GM04504 (cell line): ENCODE results near the gene TTLL7.

Source experiments
- DNase-seq: peaks from one replicate; pipeline ENCODE4 v3.0.0-alpha.2; 2012; ENCODE audit warnings: low read depth

The TTLL7 gene

GRCh38 chr1:83864991-83865390, 133.9 kb downstream of the TTLL7 start:
- DNase-seq = no peak

- DNase-seq = no peak
These were observed 138.3 kb downstream of the TTLL7 start for GRCh38 chr1:83860490-83861221.

GRCh38 chr1:83857716-83858115, 141.2 kb downstream of the TTLL7 start:
- no peak for DNase-seq

GRCh38 chr1:83857103-83857502, 141.8 kb downstream of the TTLL7 start:
- peak; percentile 11 for DNase-seq

GRCh38 chr1:83856381-83856780, 142.6 kb downstream of the TTLL7 start:
- DNase-seq = no peak

- DNase-seq = no peak
These were observed 144.5 kb downstream of the TTLL7 start for GRCh38 chr1:83854456-83854855.

- no peak for DNase-seq
These were observed 148.1 kb downstream of the TTLL7 start for GRCh38 chr1:83850834-83851233.

- no peak for DNase-seq
These were observed 149.5 kb downstream of the TTLL7 start for GRCh38 chr1:83849191-83850061.

- DNase-seq = no peak
These were observed 152.8 kb downstream of the TTLL7 start for GRCh38 chr1:83846138-83846537.

GRCh38 chr1:83845437-83846071, 153.4 kb downstream of the TTLL7 start:
- DNase-seq = no peak

- no peak for DNase-seq
These were observed 154.4 kb downstream of the TTLL7 start for GRCh38 chr1:83844546-83844945.

- no peak for DNase-seq
These were observed 159.3 kb downstream of the TTLL7 start for GRCh38 chr1:83839566-83840173.

- no peak for DNase-seq
These were observed 160.4 kb downstream of the TTLL7 start for GRCh38 chr1:83838573-83838972.

- DNase-seq = no peak
These were observed 162.4 kb downstream of the TTLL7 start for GRCh38 chr1:83836543-83836942.

GRCh38 chr1:83834621-83835264, 164.2 kb downstream of the TTLL7 start:
- no peak for DNase-seq

GRCh38 chr1:83832194-83832593, 166.7 kb downstream of the TTLL7 start:
- DNase-seq = no peak

GRCh38 chr1:83829106-83829505, 169.8 kb downstream of the TTLL7 start:
- no peak for DNase-seq

GRCh38 chr1:83828456-83828855, 170.5 kb downstream of the TTLL7 start:
- DNase-seq = no peak

- DNase-seq = no peak
These were observed 171.2 kb downstream of the TTLL7 start for GRCh38 chr1:83827741-83828140.

- DNase-seq = peak; percentile 35
These were observed 176.7 kb downstream of the TTLL7 start for GRCh38 chr1:83822208-83822607.

- DNase-seq = no peak
These were observed 179.5 kb downstream of the TTLL7 start for GRCh38 chr1:83819436-83819835.

GRCh38 chr1:83818916-83819315, 180.0 kb downstream of the TTLL7 start:
- peak; percentile 68 for DNase-seq
